Esophagus (tissue), 2 donors: ENCODE results near the gene EGLN3. TPM values are rescaled to one million over a fixed set of nuclear protein-coding genes. Genes with fewer than 3 reads are reported as not detected.

ENCODE experiments used
- H3K27ac ChIP-seq, 2 donors: one replicate each; pipeline ENCODE4 v1.5.1; 2013; ENCODE audit warnings: low read depth in 2 of 2, mild to moderate bottlenecking in 2 of 2, inconsistent platforms in 1 of 2, low read length in 1 of 2, moderate library complexity in 1 of 2
- H3K27me3 ChIP-seq, 2 donors: one replicate each; pipeline ENCODE4 v1.6.1; 2013; ENCODE audit warnings: low read length in 2 of 2, control low read depth in 1 of 2, mild to moderate bottlenecking in 1 of 2; ENCODE audit not compliant: insufficient read depth in 2 of 2, control insufficient read depth in 1 of 2
- H3K36me3 ChIP-seq, 2 donors: one replicate each; pipeline ENCODE4 v1.6.1; 2013; ENCODE audit warnings: low read length in 1 of 2; ENCODE audit not compliant: control insufficient read depth in 2 of 2, insufficient read depth in 2 of 2
- H3K4me1 ChIP-seq, 2 donors: one replicate each; pipeline ENCODE4 v1.6.1; 2013; ENCODE audit warnings: low read length in 1 of 2; ENCODE audit not compliant: control insufficient read depth in 2 of 2, insufficient read depth in 2 of 2
- H3K4me3 ChIP-seq, 2 donors: one replicate each; pipeline ENCODE4 v1.5.1; 2013; ENCODE audit warnings: low read length in 2 of 2, mild to moderate bottlenecking in 2 of 2, low read depth in 1 of 2, moderate library complexity in 1 of 2
- H3K9me3 ChIP-seq, 2 donors: one replicate each; pipeline ENCODE4 v1.6.1; 2013; ENCODE audit warnings: mild to moderate bottlenecking in 2 of 2, low read depth in 1 of 2, low read length in 1 of 2, moderate library complexity in 1 of 2; ENCODE audit not compliant: control insufficient read depth in 2 of 2, insufficient read depth in 1 of 2
- WGBS, 2 donors: extraction: QIAGEN DNeasy Blood & Tissue Kit; methylation state at CpG; one replicate each; pipeline ENCODE4 v1.1.7; 2013; 5-methylcytosine and 5-hydroxymethylcytosine counted together
- polyA plus RNA-seq, 2 donors: library from polyadenylated mRNA; stranded (reverse); fragments of 200-250 nt; gene quantifications; one replicate each; pipeline ENCODE4 v1.2.3, GENCODE V29; 2013
- donor health status: healthy with polysubstance abuse.
- donor health status: Bipolar disorder and iron deficiency.

EGLN3 gene
- polyA plus RNA-seq, 2 donors: 18.2 to 41.1 TPM

DNA sequence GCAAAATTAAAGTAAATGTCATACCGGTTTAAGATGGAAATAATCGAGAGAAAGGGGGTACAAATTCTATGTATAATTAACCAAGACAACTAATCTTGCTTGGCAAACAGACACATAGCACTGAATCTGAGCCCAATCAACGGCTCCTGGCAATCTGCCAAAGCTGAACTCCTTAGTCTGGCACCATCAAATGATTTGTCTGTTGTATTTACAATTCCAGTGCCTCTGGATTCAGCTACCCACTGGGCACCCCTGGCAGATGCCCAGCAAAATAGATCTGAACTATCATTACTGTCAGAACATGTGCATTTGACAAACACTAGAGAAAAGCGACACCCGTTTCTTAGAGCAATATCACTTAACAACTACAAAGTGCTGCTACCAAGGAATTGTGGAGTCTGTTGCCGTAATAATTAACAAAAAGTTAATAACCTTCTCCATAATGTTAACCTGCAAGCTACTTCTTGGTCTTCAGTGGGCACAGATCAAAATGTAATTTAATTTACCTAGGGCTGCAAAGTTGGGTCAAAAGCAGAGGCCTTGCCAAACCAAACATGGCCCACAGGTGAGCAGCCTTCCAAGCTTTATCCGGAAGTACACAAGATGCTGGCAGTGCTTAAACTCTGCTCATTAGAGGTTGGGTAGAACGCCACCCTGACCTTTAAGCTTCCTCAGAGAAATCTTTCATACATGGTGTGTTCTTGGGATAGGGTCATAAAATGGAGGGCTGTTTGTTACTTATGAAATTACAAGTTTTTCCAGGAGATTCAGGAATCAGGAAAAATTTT is 7.6 kb downstream of the EGLN3 start:
- Histone ChIP-seq H3K27ac (no peak overlapping the region), H3K27me3 (no peaks in the 10 kb centered on the region), H3K4me3 (no peak overlapping the region), H3K9me3 (no peaks in the 10 kb centered on the region), H3K4me1 (no peaks in the 10 kb centered on the region), H3K36me3 (no peaks in the 10 kb centered on the region)
- 51 to 60% methylated on average over 8 of the region's 8 CpGs for WGBS, 2 donors

DNA sequence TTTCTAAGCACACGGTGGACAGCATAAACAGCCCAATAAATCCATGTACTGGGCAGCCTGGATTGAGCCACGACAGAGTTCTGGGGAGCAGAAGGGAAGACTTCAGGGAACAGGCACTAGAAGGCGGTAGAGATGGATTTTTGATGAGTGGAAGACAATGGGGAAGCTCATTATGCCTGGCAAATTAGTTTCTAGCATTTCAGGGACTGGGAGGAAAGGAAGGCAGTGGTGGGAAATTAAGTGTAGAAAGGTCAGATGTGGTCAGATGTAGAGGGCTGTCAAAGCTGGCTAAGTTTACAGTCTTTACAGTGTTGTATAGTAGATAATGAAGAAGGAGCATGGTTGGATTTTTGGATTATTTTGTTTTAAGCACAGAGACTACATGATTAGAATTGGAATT is 9.2 kb downstream of the EGLN3 start:
- Histone ChIP-seq H3K36me3 (no peaks in the 10 kb centered on the region), H3K4me3 (no peak overlapping the region), H3K9me3 (no peaks in the 10 kb centered on the region), H3K27me3 (no peaks in the 10 kb centered on the region), H3K27ac (no peak overlapping the region), H3K4me1 (peaks cover 0 to 2% of the 10 kb centered on the region in 2 donors)
- 73% methylated on average over 3 of the region's 3 CpGs for WGBS, 2 donors

DNA sequence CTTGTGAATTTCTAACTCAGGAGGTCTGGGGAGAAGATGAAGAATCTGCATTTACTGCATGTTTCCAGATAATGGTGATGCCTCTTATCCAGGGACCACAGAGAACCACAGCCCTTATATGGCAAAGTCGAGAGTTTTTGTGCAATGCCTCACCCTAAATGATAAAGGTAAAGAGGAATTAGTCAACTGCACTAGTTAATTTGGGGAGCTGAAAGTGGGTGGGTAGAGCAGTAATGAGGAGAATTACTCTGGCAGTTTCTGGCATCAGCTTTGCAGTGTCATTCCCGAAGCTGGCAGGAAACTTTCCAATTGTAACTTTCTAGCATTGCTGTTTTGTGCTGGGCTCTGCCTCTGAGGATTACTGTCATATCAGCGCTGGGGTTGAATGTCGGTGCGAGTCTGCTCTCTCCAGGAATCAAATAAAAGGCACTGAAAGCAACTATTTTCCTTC is 10.3 kb downstream of the EGLN3 start:
- WGBS, 2 donors: 49 to 50% methylated on average over 5 of the region's 5 CpGs
- Histone ChIP-seq H3K36me3 (no peaks in the 10 kb centered on the region), H3K4me3 (no peak overlapping the region), H3K27me3 (no peaks in the 10 kb centered on the region), H3K4me1 (peaks cover 0 to 2% of the 10 kb centered on the region in 2 donors), H3K27ac (peak overlapping the region in 1 of 2 donors; percentile 30), H3K9me3 (no peaks in the 10 kb centered on the region)

DNA sequence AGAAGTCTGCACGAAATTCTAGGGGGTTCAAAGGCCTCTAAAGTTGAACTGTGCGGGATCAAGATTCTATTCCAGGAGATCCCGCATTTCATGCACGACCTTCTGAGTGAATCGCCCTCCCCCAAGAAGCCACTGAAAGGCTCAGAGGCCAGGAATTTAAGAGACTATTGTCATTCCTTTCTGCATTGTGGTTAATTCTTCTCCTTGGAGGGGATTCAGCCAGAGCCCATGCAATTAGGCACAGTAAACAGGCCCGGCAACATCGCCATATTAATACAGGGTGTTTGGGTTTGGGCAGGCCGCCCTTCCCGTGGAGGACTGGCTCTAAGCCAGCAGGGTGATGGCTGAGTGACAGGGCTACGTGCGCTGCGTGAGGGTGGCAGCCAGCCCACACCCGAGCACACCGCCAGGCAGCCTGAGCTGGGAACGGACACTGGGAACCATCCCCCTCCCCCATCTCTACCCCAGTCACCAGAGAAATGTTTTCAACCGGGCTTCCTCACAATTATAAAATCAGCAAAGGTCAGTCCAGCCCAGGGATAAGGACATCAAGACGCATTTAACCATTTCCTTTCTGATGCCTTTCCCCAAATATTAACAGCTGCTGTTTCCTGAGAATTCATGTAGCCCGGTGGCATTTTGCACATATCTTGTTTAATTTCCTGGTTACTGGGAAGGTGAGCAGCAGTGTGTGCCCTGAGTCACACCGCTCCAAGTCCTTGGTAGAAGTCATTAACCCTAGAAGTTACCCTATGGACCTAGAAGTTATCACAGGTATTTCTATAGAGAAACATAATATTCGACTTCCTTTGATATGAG is 12.5 kb downstream of the EGLN3 start:
- H3K27me3 ChIP-seq: no peaks in the 10 kb centered on the region
- H3K9me3 ChIP-seq: no peaks in the 10 kb centered on the region
- WGBS, 2 donors: 22 to 23% methylated on average over 20 of the region's 20 CpGs
- peak overlapping the region; percentile 3 for H3K4me3 ChIP-seq
- H3K36me3 ChIP-seq: no peaks in the 10 kb centered on the region
- H3K4me1 ChIP-seq: peaks cover 0 to 2% of the 10 kb centered on the region in 2 donors
- peak overlapping the region; percentile 14 to 69 for H3K27ac ChIP-seq

DNA sequence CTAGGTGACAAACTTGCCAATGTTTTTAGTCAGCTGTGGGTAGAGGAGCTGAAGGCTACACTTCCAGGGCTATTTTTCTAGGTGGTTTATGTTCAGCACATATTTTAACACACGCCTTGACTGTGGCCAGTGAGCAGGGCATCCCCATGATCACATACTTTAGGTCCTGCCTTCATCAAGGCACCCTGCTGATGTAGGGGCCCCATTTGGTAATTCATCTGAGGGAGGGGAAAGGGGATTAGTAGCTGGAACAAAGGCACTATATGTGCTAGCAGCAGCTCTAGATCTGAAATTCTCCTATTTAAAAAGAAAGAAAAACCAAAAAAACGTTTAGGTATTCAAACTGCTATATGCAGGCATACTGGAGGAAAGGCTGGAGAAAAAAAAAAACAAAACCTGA is 14.5 kb downstream of the EGLN3 start:
- Histone ChIP-seq H3K36me3 (no peaks in the 10 kb centered on the region), H3K4me1 (peaks cover 0 to 2% of the 10 kb centered on the region in 2 donors), H3K4me3 (no peak overlapping the region), H3K27ac (no peak overlapping the region), H3K9me3 (no peaks in the 10 kb centered on the region), H3K27me3 (no peaks in the 10 kb centered on the region)
- WGBS, 2 donors: 66 to 67% methylated on average over 2 of the region's 2 CpGs

DNA sequence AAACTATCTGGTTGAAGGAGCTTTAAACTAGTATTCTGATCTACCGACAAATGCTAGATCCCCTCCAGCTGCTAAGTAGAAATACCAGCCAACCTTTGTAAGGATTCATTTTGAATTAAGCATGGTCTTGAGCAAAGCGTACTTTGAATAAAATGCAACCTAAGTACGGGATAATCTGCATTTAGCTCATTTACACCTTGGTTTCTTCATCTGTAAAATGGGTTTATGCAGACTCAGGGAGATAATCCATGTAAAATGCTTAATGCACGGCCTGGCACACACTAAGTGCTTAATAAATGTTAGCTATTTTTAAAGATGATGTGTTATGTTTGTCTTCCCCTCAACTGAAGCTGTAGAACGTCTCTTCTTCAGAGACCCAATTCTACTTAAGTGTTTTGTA is 15.9 kb downstream of the EGLN3 start:
- no peaks in the 10 kb centered on the region for H3K36me3 ChIP-seq
- no peaks in the 10 kb centered on the region for H3K27me3 ChIP-seq
- H3K4me3 ChIP-seq: no peak overlapping the region
- no peaks in the 10 kb centered on the region for H3K9me3 ChIP-seq
- no peak overlapping the region for H3K27ac ChIP-seq
- peaks cover 0 to 2% of the 10 kb centered on the region in 2 donors for H3K4me1 ChIP-seq
- 88 to 91% methylated on average over 5 of the region's 5 CpGs for WGBS, 2 donors

DNA sequence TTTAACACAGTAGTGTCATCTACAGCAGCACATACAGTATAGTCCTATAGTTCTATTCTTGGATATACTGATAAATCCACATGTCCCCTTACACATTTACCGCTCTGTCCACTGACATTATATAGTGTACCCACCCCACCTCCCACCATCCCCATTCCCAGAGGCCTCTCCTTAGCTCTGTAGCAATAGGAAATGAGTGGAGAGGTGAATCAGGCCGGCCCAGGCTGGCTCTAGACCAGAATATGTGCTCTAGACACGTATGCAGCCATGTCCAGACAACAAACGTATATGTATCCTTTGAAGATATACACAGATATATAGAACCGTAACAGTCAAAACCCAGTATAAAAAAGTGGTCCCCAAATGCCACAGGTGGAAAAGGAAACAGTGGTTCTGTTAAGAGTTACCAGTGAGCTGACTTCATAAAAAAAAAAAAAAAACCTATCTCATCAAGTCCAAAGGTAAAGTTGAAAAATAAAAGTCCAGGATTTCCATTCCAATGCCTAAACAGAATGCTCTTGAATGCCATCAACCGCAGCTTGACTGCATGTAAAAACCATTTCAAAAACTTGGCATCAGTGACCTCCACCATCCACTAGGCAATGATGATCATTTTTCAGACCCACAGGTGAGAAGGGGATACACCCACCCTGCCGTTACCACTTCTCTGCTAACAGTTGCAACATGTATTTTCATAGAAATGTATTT is 16.7 kb downstream of the EGLN3 start:
- 79 to 80% methylated on average over 7 of the region's 7 CpGs for WGBS, 2 donors
- H3K4me1 ChIP-seq: peaks cover 0 to 2% of the 10 kb centered on the region in 2 donors
- no peak overlapping the region for H3K4me3 ChIP-seq
- no peaks in the 10 kb centered on the region for H3K36me3 ChIP-seq
- H3K9me3 ChIP-seq: no peaks in the 10 kb centered on the region
- H3K27ac ChIP-seq: no peak overlapping the region
- H3K27me3 ChIP-seq: no peaks in the 10 kb centered on the region

DNA sequence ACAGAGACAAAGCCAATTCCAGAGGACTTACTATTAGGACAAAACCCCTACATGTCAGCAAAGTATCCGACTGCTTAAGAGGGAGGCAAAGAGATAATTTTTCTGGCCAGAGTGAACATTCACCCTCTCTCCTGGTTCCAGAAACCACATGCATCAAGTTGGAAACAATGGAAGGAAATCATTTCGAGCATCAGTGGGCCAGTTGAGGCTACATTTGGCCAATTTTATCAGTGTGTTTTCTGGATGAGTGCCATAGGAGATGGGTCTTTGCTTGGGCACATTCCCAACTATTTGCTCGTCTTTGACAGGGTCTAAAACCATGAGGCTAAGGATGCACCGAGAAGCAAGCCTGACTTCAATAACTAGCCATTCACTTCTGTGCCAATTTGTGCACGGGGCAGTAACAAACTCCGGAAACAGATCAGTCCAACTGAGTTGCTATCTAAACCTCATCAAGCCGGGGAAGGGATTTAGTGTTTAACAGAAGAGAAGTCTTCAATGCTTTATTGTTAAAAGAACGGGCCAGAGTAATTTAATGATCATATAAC is 17.4 kb downstream of the EGLN3 start:
- peaks cover 0 to 2% of the 10 kb centered on the region in 2 donors for H3K4me1 ChIP-seq
- peaks cover 0 to 2% of the 10 kb centered on the region in 2 donors for H3K27me3 ChIP-seq
- H3K27ac ChIP-seq: no peak overlapping the region
- WGBS, 2 donors: 58 to 62% methylated on average over 8 of the region's 8 CpGs
- no peaks in the 10 kb centered on the region for H3K9me3 ChIP-seq
- no peaks in the 10 kb centered on the region for H3K36me3 ChIP-seq
- no peak overlapping the region for H3K4me3 ChIP-seq
